ENCODE measurements around the gene KNTC1. TPM values are rescaled to one million over a fixed set of nuclear protein-coding genes. Genes with fewer than 3 reads are reported as not detected.

The KNTC1 gene
- total RNA-seq, 1 donor from 2014 or later: 18.7 TPM

GRCh38 chr12:122659579-122659978 lies 132.5 kb downstream of the KNTC1 start:
- H3K27ac ChIP-seq: no peak overlapping the region
- H3K4me1 ChIP-seq: no peaks in the 10 kb centered on the region
- intact Hi-C loops (cut with DNase I): no loop called here
- H3K27me3 ChIP-seq: no peaks in the 10 kb centered on the region
- no peak for DNase-seq (ENCODE audit: extremely low spot score in 2 of 2)
- H3K36me3 ChIP-seq: no peaks in the 10 kb centered on the region
- H3K9me3 ChIP-seq: no peaks in the 10 kb centered on the region
- H3K4me3 ChIP-seq: no peak overlapping the region
- TF ChIP-seq POLR2AphosphoS5 (IDR thresholded peaks at IDR 0.05; ENCODE audit: insufficient read depth in 1 of 2, low read depth in 1 of 2) (no peak), POLR2A (IDR thresholded peaks at IDR 0.05) (no peak)
- TF ChIP-seq, protein P1, sequence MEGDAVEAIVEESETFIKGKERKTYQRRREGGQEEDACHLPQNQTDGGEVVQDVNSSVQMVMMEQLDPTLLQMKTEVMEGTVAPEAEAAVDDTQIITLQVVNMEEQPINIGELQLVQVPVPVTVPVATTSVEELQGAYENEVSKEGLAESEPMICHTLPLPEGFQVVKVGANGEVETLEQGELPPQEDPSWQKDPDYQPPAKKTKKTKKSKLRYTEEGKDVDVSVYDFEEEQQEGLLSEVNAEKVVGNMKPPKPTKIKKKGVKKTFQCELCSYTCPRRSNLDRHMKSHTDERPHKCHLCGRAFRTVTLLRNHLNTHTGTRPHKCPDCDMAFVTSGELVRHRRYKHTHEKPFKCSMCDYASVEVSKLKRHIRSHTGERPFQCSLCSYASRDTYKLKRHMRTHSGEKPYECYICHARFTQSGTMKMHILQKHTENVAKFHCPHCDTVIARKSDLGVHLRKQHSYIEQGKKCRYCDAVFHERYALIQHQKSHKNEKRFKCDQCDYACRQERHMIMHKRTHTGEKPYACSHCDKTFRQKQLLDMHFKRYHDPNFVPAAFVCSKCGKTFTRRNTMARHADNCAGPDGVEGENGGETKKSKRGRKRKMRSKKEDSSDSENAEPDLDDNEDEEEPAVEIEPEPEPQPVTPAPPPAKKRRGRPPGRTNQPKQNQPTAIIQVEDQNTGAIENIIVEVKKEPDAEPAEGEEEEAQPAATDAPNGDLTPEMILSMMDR (IDR thresholded peaks at IDR 0.05): no peak

GRCh38 chr12:122661246-122661645 lies 134.2 kb downstream of the KNTC1 start:
- Histone ChIP-seq H3K27ac (no peak overlapping the region), H3K4me3 (no peak overlapping the region), H3K36me3 (no peaks in the 10 kb centered on the region), H3K4me1 (no peaks in the 10 kb centered on the region), H3K9me3 (no peaks in the 10 kb centered on the region), H3K27me3 (no peaks in the 10 kb centered on the region)
- TF ChIP-seq, protein P1 (IDR thresholded peaks at IDR 0.05): no peak
- no peak for TF ChIP-seq POLR2A (IDR thresholded peaks at IDR 0.05)
- TF ChIP-seq POLR2AphosphoS5 (IDR thresholded peaks at IDR 0.05; ENCODE audit: insufficient read depth in 1 of 2, low read depth in 1 of 2): no peak
- no peak for DNase-seq (ENCODE audit: extremely low spot score in 2 of 2)
- intact Hi-C loops (cut with DNase I): no loop called here

GRCh38 chr12:122661938-122662337 lies 134.9 kb downstream of the KNTC1 start:
- H3K27me3 ChIP-seq: no peaks in the 10 kb centered on the region
- no peaks in the 10 kb centered on the region for H3K36me3 ChIP-seq
- no peaks in the 10 kb centered on the region for H3K4me1 ChIP-seq
- intact Hi-C loops (cut with DNase I): no loop called here
- H3K9me3 ChIP-seq: no peaks in the 10 kb centered on the region
- no peak overlapping the region for H3K27ac ChIP-seq
- H3K4me3 ChIP-seq: no peak overlapping the region
- no peak for DNase-seq (ENCODE audit: extremely low spot score in 2 of 2)
- TF ChIP-seq POLR2A (IDR thresholded peaks at IDR 0.05) (no peak), POLR2AphosphoS5 (IDR thresholded peaks at IDR 0.05; ENCODE audit: insufficient read depth in 1 of 2, low read depth in 1 of 2) (no peak)
- TF ChIP-seq, protein P1 (IDR thresholded peaks at IDR 0.05): no peak

DNA sequence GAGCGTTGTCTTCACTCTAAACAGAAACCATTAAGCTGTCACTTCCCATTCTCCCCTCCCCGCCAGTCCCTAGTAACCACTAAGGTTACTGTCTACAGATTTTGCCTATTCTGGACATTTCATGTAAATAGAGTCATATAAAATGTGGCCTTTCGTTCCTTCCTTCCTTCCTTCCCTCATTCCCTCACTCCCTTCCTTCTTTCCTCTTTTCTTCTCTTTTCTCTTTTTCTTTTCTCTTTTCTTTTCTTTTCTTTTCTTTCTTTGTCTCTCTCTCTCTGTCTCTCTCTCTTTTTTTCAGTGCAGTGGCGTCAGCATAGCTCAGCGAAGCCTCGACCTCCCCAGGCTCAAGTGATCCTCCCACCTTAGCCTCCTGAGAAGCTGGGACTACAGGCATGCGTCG lies 138.3 kb downstream of the KNTC1 start:
- TF ChIP-seq, protein P1 (IDR thresholded peaks at IDR 0.05): no peak
- no peak for TF ChIP-seq POLR2A (IDR thresholded peaks at IDR 0.05)
- TF ChIP-seq POLR2AphosphoS5 (IDR thresholded peaks at IDR 0.05; ENCODE audit: insufficient read depth in 1 of 2, low read depth in 1 of 2): no peak
- H3K4me3 ChIP-seq: no peak overlapping the region
- no peaks in the 10 kb centered on the region for H3K9me3 ChIP-seq
- H3K4me1 ChIP-seq: no peaks in the 10 kb centered on the region
- no peaks in the 10 kb centered on the region for H3K27me3 ChIP-seq
- no peaks in the 10 kb centered on the region for H3K36me3 ChIP-seq
- no peak overlapping the region for H3K27ac ChIP-seq
- intact Hi-C loops (cut with DNase I): no loop called here
- no peak for DNase-seq (ENCODE audit: extremely low spot score in 2 of 2)

DNA sequence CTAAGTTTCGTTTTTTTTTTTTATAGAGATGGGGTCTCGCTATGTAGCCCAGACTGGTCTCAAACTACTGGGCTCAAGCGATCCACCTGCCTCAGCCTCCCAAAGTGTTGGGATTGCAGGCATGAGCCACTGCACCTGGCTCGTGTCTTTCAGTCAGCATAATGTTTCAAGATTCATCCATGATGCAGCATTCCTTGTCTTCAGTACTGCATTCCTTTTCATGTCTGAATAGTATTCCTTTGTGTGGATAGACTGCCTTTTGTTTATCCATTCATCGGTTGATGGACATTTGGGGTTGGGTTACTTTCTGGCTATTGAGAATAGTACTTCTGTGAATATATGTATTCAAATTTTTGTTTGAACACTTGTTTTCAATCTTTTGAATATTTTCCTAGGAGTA lies 138.7 kb downstream of the KNTC1 start:
- TF ChIP-seq POLR2A (IDR thresholded peaks at IDR 0.05) (no peak), POLR2AphosphoS5 (IDR thresholded peaks at IDR 0.05; ENCODE audit: insufficient read depth in 1 of 2, low read depth in 1 of 2) (no peak)
- TF ChIP-seq, protein P1 (IDR thresholded peaks at IDR 0.05): no peak
- Histone ChIP-seq H3K36me3 (no peaks in the 10 kb centered on the region), H3K27me3 (no peaks in the 10 kb centered on the region), H3K4me1 (no peaks in the 10 kb centered on the region), H3K4me3 (no peak overlapping the region), H3K27ac (no peak overlapping the region), H3K9me3 (no peaks in the 10 kb centered on the region)
- DNase-seq (ENCODE audit: extremely low spot score in 2 of 2): no peak
- intact Hi-C loops (cut with DNase I): no loop called here
